Motor neuron (in vitro differentiated cells): ENCODE measurements around the gene PCYT1A. TPM values are rescaled to one million over a fixed set of nuclear protein-coding genes. Genes with fewer than 3 reads are reported as not detected.

Experiments
- ATAC-seq, 8 experiments: fragments of 200-7000 bp; cut with Tn5 transposase; replicated peaks in 6 of 8; 2 replicates each; pipeline ENCODE4 v1.8.0; 2021; ENCODE audit warnings: mild to moderate bottlenecking in 8 of 8, moderate library complexity in 8 of 8
- H3K27ac ChIP-seq, 2 donors: fragments of 250-450 bp; sonication (Bioruptor Pico); 2 replicates each; pipeline ENCODE4 v1.9.0; 2021; ENCODE audit warnings: antibody characterized with exemption in 2 of 2, mild to moderate bottlenecking in 2 of 2, moderate library complexity in 1 of 2
- H3K4me1 ChIP-seq, 2 donors: fragments of 250-450 bp; sonication (Bioruptor Pico); replicated peaks in 1 of 2; 2 replicates each; pipeline ENCODE4 v1.6.1; 2021; ENCODE audit warnings: antibody characterized with exemption in 2 of 2, mild to moderate bottlenecking in 2 of 2, moderate library complexity in 1 of 2
- H3K4me3 ChIP-seq, 5 donors: fragments of 250-450 bp; sonication (Bioruptor Pico); 2 replicates each; pipeline ENCODE4 v1.9.0; 2021; ENCODE audit warnings: antibody characterized with exemption in 5 of 5, mild to moderate bottlenecking in 5 of 5, moderate library complexity in 4 of 5
- WGBS, 10 experiments: fragments of 450-650 bp; shearing (Covaris generic); methylation state at CpG; one replicate each; pipeline ENCODE4 v1.0.0; 2022; 5-methylcytosine and 5-hydroxymethylcytosine counted together
- in situ Hi-C, 9 experiments: fragments of 400-800 bp; cut with MboI; loops; one replicate each; pipeline ENCODE4 v1.15.0; 2021; ENCODE audit warnings: low sequenced_read_pairs in 9 of 9, low pct_unique_long_range_greater_than_20kb in 2 of 9; ENCODE audit not compliant: unreplicated experiment in 9 of 9
- total RNA-seq, 8 experiments: library from RNA; unstranded; fragments of 300-600 nt; gene quantifications; 2 replicates each; pipeline versions ENCODE4 v1.2.3 to v1.2.4, GENCODE V29; 2022

PCYT1A gene
- total RNA-seq, 8 experiments from 2014 or later = 13.8 to 80.3 (median 32.2) TPM

DNA sequence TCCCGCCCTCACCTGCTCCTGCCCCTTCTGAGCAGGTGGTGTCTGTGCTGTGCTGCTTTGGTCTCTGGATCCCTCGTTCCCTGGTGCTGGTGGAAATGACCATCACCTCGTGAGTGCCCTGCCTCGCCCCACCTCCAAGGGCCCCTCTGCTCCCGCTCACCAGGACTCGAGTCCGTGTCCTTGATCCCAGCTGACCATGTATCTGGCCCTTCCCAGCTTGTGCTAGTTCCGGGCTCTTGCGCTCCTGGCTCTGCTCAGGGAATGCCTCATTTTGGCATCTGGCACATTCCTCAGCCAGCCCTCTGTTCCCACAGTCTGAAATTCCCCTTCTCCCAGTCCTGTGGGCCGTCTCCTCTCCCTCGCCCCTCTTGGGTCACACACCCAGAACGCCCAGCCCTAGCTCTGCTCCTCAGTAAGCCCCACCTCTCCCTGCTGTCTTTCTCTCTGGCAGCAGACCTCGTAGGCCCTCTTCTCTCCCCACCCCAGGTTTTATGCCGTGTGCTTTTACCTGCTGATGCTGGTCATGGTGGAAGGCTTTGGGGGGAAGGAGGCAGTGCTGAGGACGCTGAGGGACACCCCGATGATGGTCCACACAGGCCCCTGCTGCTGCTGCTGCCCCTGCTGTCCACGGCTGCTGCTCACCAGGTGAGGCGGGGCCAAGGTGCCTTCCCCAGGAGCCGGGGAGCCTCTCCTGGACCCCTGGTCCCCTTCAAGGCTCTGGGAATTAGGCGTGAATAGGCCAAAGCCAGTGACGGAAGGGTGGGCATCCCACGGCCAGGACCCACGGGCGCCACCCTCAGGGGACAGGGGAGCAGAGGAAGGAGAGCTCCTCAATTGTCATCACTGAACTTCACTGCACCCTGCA lies 59.7 kb downstream of the PCYT1A start:
- Histone ChIP-seq H3K4me3 (no peak overlapping the region), H3K4me1 (no peaks in the 10 kb centered on the region), H3K27ac (no peak overlapping the region)
- in situ Hi-C loops = no loop called here
- WGBS, 10 experiments = 29 to 100% (median 73%) methylated on average over 2 to 5 of the region's 24 CpGs; no CpG with 5 or more reads in 3 of the 10 experiments
- ATAC-seq = peak in 7 of 8 experiments; percentile 14 to 87 (median 29)

DNA sequence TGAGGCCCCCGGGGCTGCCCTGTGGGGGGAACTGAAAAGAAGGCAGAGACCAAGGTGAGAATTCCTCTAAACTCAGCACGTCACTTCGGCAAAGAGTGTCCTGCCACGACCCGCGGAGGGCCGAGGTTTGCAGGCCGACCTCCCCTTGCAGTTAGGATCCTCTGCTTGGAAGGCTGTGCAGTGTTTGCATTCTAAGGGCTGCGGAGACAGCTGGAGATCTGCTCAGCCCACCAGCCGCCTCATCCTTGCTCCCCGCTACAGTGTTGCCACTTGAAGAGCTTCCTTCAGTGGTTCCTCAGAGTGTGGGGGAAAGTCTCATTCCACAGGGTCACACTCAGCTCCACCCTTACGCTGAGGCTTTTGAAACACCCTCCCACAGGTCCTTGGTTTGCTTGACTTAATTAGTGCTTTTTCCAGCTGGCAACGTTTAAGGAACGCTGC lies 60.4 kb downstream of the PCYT1A start:
- ATAC-seq = peak in 3 of 8 experiments; percentile 4 to 12 (median 10)
- no peak overlapping the region for H3K27ac ChIP-seq
- 55 to 100% (median 80%) methylated on average over 1 to 6 of the region's 14 CpGs; no CpG with 5 or more reads in 3 of the 10 experiments for WGBS, 10 experiments

GRCh38 chr3:196225763-196226364 lies 61.7 kb downstream of the PCYT1A start:
- no peaks in the 10 kb centered on the region for H3K4me1 ChIP-seq
- H3K27ac ChIP-seq = no peak overlapping the region
- H3K4me3 ChIP-seq = no peak overlapping the region
- WGBS, 10 experiments = 65 to 100% (median 90%) methylated on average over 1 to 13 of the region's 15 CpGs; no CpG with 5 or more reads in 2 of the 10 experiments
- ATAC-seq = no peak
- in situ Hi-C loops = no loop called here

More for the DNA sequence above, 60.4 kb downstream of the PCYT1A start:
- in situ Hi-C loops = no loop called here
- H3K4me1 ChIP-seq = no peaks in the 10 kb centered on the region
- H3K4me3 ChIP-seq = no peak overlapping the region

- in situ Hi-C loops = no loop called here
- ATAC-seq = no peak
- H3K27ac ChIP-seq = no peak overlapping the region
- H3K4me3 ChIP-seq = no peak overlapping the region
- no peaks in the 10 kb centered on the region for H3K4me1 ChIP-seq
- 68 to 100% (median 93%) methylated on average over 1 to 4 of the region's 10 CpGs; no CpG with 5 or more reads in 3 of the 10 experiments for WGBS, 10 experiments
Observed at GRCh38 chr3:196225086-196225485, 62.4 kb downstream of the PCYT1A start.

- in situ Hi-C loops = no loop called here
- Histone ChIP-seq H3K4me3 (no peak overlapping the region), H3K27ac (no peak overlapping the region), H3K4me1 (peaks cover 10% of the 10 kb centered on the region in 2 donors)
- peak in 1 of 8 experiments; percentile 41 for ATAC-seq
- 23 to 78% (median 60%) methylated on average over 3 to 14 of the region's 19 CpGs; no CpG with 5 or more reads in 1 of the 10 experiments for WGBS, 10 experiments
Observed at GRCh38 chr3:196222876-196223595, 64.5 kb downstream of the PCYT1A start.

GRCh38 chr3:196220991-196221390 lies 66.5 kb downstream of the PCYT1A start:
- ATAC-seq = no peak
- 68 to 100% (median 91%) methylated on average over 1 to 6 of the region's 7 CpGs; no CpG with 5 or more reads in 2 of the 10 experiments for WGBS, 10 experiments
- in situ Hi-C loops = no loop called here
- Histone ChIP-seq H3K27ac (no peak overlapping the region), H3K4me3 (no peak overlapping the region), H3K4me1 (peaks cover 10 to 11% of the 10 kb centered on the region in 2 donors)

- ATAC-seq = no peak
Observed at GRCh38 chr3:196220587-196220986, 66.9 kb downstream of the PCYT1A start.

GRCh38 chr3:196219970-196220311 lies 67.6 kb downstream of the PCYT1A start:
- Histone ChIP-seq H3K4me3 (no peak overlapping the region), H3K27ac (no peak overlapping the region), H3K4me1 (peaks cover 10 to 13% of the 10 kb centered on the region in 2 donors)
- 45 to 83% (median 79%) methylated on average over 1 to 15 of the region's 19 CpGs; no CpG with 5 or more reads in 4 of the 10 experiments for WGBS, 10 experiments
- in situ Hi-C loops = no loop called here
- no peak for ATAC-seq

More at GRCh38 chr3:196220587-196220986, 66.9 kb downstream of the PCYT1A start:
- in situ Hi-C loops = no loop called here
- WGBS, 10 experiments = 80 to 94% (median 87%) methylated on average over 1 to 7 of the region's 10 CpGs; no CpG with 5 or more reads in 3 of the 10 experiments
- no peak overlapping the region for H3K4me3 ChIP-seq
- H3K27ac ChIP-seq = no peak overlapping the region
- H3K4me1 ChIP-seq = peaks cover 10 to 13% of the 10 kb centered on the region in 2 donors

- ATAC-seq = peak; percentile 90 to 98 (median 94)
- Histone ChIP-seq H3K4me1 (peaks cover 10 to 13% of the 10 kb centered on the region in 2 donors), H3K4me3 (no peak overlapping the region), H3K27ac (no peak overlapping the region)
- 0 to 90% (median 40%) methylated on average over 1 to 10 of the region's 19 CpGs for WGBS, 10 experiments
- in situ Hi-C loops = no loop called here
Observed at GRCh38 chr3:196219194-196219969, 68.1 kb downstream of the PCYT1A start.

GRCh38 chr3:196218155-196218712 lies 69.3 kb downstream of the PCYT1A start:
- Histone ChIP-seq H3K4me1 (peaks cover 12 to 13% of the 10 kb centered on the region in 2 donors), H3K27ac (no peak overlapping the region), H3K4me3 (no peak overlapping the region)
- ATAC-seq = no peak
- WGBS, 10 experiments = 56 to 97% (median 79%) methylated on average over 2 to 6 of the region's 13 CpGs; no CpG with 5 or more reads in 2 of the 10 experiments
- in situ Hi-C loops = no loop called here

GRCh38 chr3:196217307-196218154 lies 70.0 kb downstream of the PCYT1A start:
- Histone ChIP-seq H3K4me1 (peaks cover 12 to 13% of the 10 kb centered on the region in 2 donors), H3K4me3 (no peak overlapping the region), H3K27ac (no peak overlapping the region)
- WGBS, 10 experiments = 60 to 100% (median 89%) methylated on average over 2 to 11 of the region's 12 CpGs
- in situ Hi-C loops = no loop called here
- ATAC-seq = no peak
